ENCODE measurements around the gene CRTC3. TPM values are rescaled to one million over a fixed set of nuclear protein-coding genes. Genes with fewer than 3 reads are reported as not detected.
A peak's percentile ranks its signal among the peaks of the same experiment; 100 is the strongest.
"Not testable (repeated sequence)": the region's sequence is repeated elsewhere in the genome, so short reads cannot be mapped to it uniquely, and the experiment has no call there.

Gene CRTC3
- polyA plus RNA-seq, 4 donors: 3.8 to 25.4 (median 8.5) TPM

DNA sequence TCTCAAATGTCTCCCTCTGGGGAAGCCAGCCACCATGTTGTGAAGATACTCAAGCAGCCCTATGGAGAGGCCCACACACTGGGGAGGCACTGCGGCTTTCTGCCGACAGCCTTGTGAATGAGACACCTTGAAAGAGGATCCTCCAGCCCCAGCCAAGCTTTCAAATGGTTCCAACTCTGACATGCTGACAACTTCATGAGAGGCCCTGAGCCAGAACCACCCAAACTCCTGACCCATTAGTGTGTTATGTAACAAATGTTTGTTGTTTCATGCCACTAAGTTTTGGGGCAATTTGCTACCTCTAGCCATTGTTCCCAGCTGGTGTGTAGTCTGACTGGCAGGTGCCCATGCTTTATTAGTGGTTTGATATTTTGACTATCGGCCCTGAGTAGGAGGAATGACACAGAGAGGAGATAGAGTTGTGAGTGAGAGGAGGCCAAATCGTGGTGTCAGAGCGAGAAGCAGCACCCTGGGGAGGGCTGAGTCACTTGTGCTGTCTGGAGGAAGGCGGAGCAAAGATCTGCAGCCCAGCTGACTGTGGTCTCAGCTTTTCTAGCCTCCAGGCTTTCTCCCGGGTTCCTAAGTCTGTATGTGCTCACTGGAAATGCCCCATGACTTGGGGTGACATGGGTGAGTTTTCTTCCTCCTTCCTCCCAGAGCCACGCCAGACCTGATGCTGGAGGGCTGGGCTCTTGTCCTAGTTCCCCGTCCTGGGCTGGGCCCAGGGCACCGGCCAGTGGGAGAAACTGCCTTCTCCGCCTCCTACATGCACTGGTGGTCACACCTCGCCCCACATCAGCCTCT is 130.7 kb downstream of the CRTC3 start:
- peak in 1 of 2 donors; percentile 16 for DNase-seq
- Histone ChIP-seq H3K4me1 (ENCODE audit: control insufficient read depth in 3 of 3, insufficient read depth in 2 of 3, low read depth in 1 of 3, low read length in 2 of 3) (peaks cover 0 to 6% (median 4%) of the 10 kb centered on the region in 3 donors), H3K9me3 (ENCODE audit: control insufficient read depth in 2 of 2, insufficient read depth in 1 of 2, low read depth in 1 of 2, low read length in 1 of 2) (no peaks in the 10 kb centered on the region), H3K27ac (ENCODE audit: low read depth in 1 of 3, low read length in 2 of 3) (peak overlapping the region in 1 of 3 donors; percentile 47), H3K27me3 (ENCODE audit: control insufficient read depth in 3 of 3, insufficient read depth in 3 of 3, low read length in 3 of 3) (peaks cover 0 to 2% (median 0%) of the 10 kb centered on the region in 3 donors), H3K4me3 (ENCODE audit: low read depth in 1 of 3, low read length in 3 of 3) (peak overlapping the region in 1 of 3 donors; percentile 8), H3K36me3 (ENCODE audit: control insufficient read depth in 3 of 3, insufficient read depth in 2 of 3, low read depth in 1 of 3, low read length in 3 of 3) (no peaks in the 10 kb centered on the region)
- WGBS, 3 donors: 42 to 64% (median 56%) methylated on average over 12 of the region's 12 CpGs
- no peak for FAIRE-seq

DNA sequence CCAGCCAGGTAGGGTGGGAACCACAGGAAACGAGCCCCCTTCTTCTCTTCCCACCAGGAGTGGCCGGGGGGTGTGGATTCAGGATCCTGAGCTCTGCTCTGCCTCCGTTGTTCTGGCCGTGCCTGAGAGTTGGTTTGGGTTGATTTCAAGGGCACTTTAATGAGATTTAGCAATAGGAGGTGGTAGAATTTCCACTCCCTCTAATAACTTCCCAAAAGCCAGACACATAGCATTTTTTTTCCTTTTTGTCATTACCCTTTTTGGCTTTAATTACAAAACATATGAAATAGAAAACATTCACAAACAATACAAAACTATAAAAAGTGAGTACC is 131.2 kb downstream of the CRTC3 start:
- FAIRE-seq; DNase-seq; H3K4me1 ChIP-seq (ENCODE audit: control insufficient read depth in 3 of 3, insufficient read depth in 2 of 3, low read depth in 1 of 3, low read length in 2 of 3); H3K27me3 ChIP-seq (ENCODE audit: control insufficient read depth in 3 of 3, insufficient read depth in 3 of 3, low read length in 3 of 3); H3K36me3 ChIP-seq (ENCODE audit: control insufficient read depth in 3 of 3, insufficient read depth in 2 of 3, low read depth in 1 of 3, low read length in 3 of 3); H3K9me3 ChIP-seq (ENCODE audit: control insufficient read depth in 2 of 2, insufficient read depth in 1 of 2, low read depth in 1 of 2, low read length in 1 of 2): not testable (repeated sequence)
- WGBS, 3 donors: 56 to 77% (median 66%) methylated on average over 2 to 4 of the region's 4 CpGs
- peak overlapping the region in 1 of 3 donors; percentile 47 for H3K27ac ChIP-seq (ENCODE audit: low read depth in 1 of 3, low read length in 2 of 3)
- peak overlapping the region in 1 of 3 donors; percentile 8 for H3K4me3 ChIP-seq (ENCODE audit: low read depth in 1 of 3, low read length in 3 of 3)

DNA sequence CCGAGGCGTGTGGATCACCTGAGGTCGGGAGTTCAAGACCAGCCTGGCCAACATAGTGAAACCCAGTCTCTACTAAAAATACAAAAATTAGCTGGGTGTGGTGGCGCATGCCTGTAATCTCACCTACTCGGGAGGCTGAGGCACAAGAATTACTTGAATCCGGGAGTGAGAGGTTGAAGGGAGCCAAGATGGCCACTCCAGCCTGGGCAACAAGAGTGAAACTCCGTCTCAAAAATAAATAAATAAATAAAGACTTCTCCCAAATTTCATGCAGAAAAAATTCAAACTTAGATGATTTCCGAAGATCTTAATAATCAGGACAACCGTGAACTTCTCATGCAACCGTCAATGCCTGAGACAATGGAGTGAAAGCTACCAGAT is 134.3 kb downstream of the CRTC3 start:
- FAIRE-seq; H3K27me3 ChIP-seq (ENCODE audit: control insufficient read depth in 3 of 3, insufficient read depth in 3 of 3, low read length in 3 of 3); H3K9me3 ChIP-seq (ENCODE audit: control insufficient read depth in 2 of 2, insufficient read depth in 1 of 2, low read depth in 1 of 2, low read length in 1 of 2); H3K27ac ChIP-seq (ENCODE audit: low read depth in 1 of 3, low read length in 2 of 3); H3K36me3 ChIP-seq (ENCODE audit: control insufficient read depth in 3 of 3, insufficient read depth in 2 of 3, low read depth in 1 of 3, low read length in 3 of 3); H3K4me3 ChIP-seq (ENCODE audit: low read depth in 1 of 3, low read length in 3 of 3); DNase-seq: not testable (repeated sequence)
- 89 to 98% (median 96%) methylated on average over 10 of the region's 10 CpGs for WGBS, 3 donors
- peaks cover 0 to 15% (median 6%) of the 10 kb centered on the region in 3 donors for H3K4me1 ChIP-seq (ENCODE audit: control insufficient read depth in 3 of 3, insufficient read depth in 2 of 3, low read depth in 1 of 3, low read length in 2 of 3)

DNA sequence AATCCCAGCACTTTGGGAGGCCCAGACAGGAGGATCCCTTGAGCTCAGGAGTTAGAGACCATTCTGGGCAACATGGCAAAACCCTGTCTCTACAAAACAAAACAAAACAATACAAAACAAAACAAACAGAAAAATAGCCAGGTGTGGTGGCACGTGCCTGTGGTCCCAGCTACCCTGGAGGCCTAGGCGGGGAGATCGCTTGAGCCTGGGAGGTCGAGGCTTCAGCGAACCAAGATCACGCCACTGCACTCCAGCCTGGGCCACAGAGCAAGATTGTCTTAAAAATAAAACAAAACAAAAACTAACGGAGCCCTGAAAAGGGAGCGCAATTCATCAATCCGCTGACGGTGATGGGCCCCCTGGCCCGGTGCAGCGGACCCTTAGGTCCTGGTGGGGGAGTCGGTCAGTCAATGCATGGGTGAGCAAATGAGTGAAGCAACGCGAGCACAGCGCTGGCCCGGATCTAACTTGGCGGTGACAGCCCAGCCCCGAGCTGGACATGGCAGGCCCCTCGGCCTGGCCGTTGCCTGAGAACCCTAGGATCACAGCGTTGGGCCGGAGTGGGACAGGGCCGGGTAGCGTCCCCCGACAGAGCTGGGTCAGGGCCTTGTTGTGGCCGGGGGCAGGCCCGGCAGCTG is 135.0 kb downstream of the CRTC3 start:
- Histone ChIP-seq H3K4me3 (ENCODE audit: low read depth in 1 of 3, low read length in 3 of 3) (peak overlapping the region; percentile 72 to 88 (median 79)), H3K9me3 (ENCODE audit: control insufficient read depth in 2 of 2, insufficient read depth in 1 of 2, low read depth in 1 of 2, low read length in 1 of 2) (no peaks in the 10 kb centered on the region), H3K36me3 (ENCODE audit: control insufficient read depth in 3 of 3, insufficient read depth in 2 of 3, low read depth in 1 of 3, low read length in 3 of 3) (no peaks in the 10 kb centered on the region), H3K27ac (ENCODE audit: low read depth in 1 of 3, low read length in 2 of 3) (peak overlapping the region; percentile 76 to 93 (median 83)), H3K4me1 (ENCODE audit: control insufficient read depth in 3 of 3, insufficient read depth in 2 of 3, low read depth in 1 of 3, low read length in 2 of 3) (peaks cover 0 to 15% (median 6%) of the 10 kb centered on the region in 3 donors), H3K27me3 (ENCODE audit: control insufficient read depth in 3 of 3, insufficient read depth in 3 of 3, low read length in 3 of 3) (no peaks in the 10 kb centered on the region)
- DNase-seq: no peak
- 29 to 46% (median 43%) methylated on average over 21 to 28 of the region's 28 CpGs for WGBS, 3 donors
- no peak for FAIRE-seq

DNA sequence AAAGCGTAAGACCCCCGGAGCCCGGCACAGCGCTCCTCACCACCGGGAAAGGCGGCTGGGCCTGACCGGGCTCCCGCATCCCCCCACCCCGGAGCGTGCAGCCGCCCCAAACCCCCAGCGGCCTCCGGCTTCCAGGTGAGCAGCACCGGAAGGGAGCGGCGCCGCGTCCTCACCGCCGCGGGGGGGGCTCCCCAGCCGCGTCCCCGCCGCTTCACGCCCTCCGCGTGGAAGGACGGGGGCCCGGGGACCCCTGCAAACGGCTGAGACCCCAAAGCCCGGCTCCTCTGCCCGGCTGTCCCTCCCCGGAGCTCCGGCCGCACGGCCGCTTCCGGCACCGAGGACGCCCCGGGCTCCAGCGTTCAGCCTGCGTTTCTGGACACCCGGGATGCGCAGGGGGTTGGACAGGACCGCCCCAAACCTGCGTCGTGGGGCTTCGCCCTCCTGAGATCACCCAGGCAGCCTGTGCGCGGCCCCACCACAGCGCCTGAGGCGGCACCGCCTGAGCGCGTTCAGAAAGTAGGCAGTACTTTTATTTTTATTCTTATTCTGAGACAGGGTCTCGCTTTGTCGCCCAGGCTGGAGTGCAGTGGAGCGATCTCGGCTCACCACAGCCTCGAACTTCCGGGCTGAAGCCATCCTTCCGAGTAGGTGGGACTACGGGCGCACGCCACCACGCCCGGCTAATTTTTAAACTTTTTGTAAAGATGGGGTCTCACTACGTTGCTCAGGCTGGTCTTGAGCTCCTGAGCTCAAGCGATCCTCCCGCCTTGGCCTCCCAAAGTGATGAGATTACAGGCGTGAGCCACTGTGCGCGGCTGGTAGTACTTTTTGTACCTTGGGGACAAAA is 135.8 kb downstream of the CRTC3 start:
- WGBS, 3 donors: 2 to 3% (median 2%) methylated on average over 45 to 75 of the region's 75 CpGs
- no peaks in the 10 kb centered on the region for H3K36me3 ChIP-seq (ENCODE audit: control insufficient read depth in 3 of 3, insufficient read depth in 2 of 3, low read depth in 1 of 3, low read length in 3 of 3)
- peaks cover 0 to 15% (median 2%) of the 10 kb centered on the region in 3 donors for H3K4me1 ChIP-seq (ENCODE audit: control insufficient read depth in 3 of 3, insufficient read depth in 2 of 3, low read depth in 1 of 3, low read length in 2 of 3)
- peak overlapping the region; percentile 76 to 93 (median 83) for H3K27ac ChIP-seq (ENCODE audit: low read depth in 1 of 3, low read length in 2 of 3)
- peak; percentile 52 to 83 for DNase-seq
- peak overlapping the region; percentile 72 to 88 (median 79) for H3K4me3 ChIP-seq (ENCODE audit: low read depth in 1 of 3, low read length in 3 of 3)
- no peaks in the 10 kb centered on the region for H3K9me3 ChIP-seq (ENCODE audit: control insufficient read depth in 2 of 2, insufficient read depth in 1 of 2, low read depth in 1 of 2, low read length in 1 of 2)
- H3K27me3 ChIP-seq (ENCODE audit: control insufficient read depth in 3 of 3, insufficient read depth in 3 of 3, low read length in 3 of 3): no peaks in the 10 kb centered on the region
- FAIRE-seq: no peak

GRCh38 chr15:90666135-90666909 is 136.6 kb downstream of the CRTC3 start:
- DNase-seq: no peak
- 82 to 89% (median 86%) methylated on average over 14 of the region's 14 CpGs for WGBS, 3 donors
- Histone ChIP-seq H3K4me3 (ENCODE audit: low read depth in 1 of 3, low read length in 3 of 3) (peak overlapping the region; percentile 72 to 88 (median 79)), H3K4me1 (ENCODE audit: control insufficient read depth in 3 of 3, insufficient read depth in 2 of 3, low read depth in 1 of 3, low read length in 2 of 3) (peaks cover 0 to 15% (median 2%) of the 10 kb centered on the region in 3 donors), H3K9me3 (ENCODE audit: control insufficient read depth in 2 of 2, insufficient read depth in 1 of 2, low read depth in 1 of 2, low read length in 1 of 2) (no peaks in the 10 kb centered on the region), H3K27me3 (ENCODE audit: control insufficient read depth in 3 of 3, insufficient read depth in 3 of 3, low read length in 3 of 3) (no peaks in the 10 kb centered on the region), H3K36me3 (ENCODE audit: control insufficient read depth in 3 of 3, insufficient read depth in 2 of 3, low read depth in 1 of 3, low read length in 3 of 3) (no peaks in the 10 kb centered on the region), H3K27ac (ENCODE audit: low read depth in 1 of 3, low read length in 2 of 3) (peak overlapping the region in 1 of 3 donors; percentile 93)
- FAIRE-seq: no peak

- WGBS, 3 donors: 44 to 72% (median 56%) methylated on average over 8 of the region's 8 CpGs
- no peak for FAIRE-seq
- H3K9me3 ChIP-seq (ENCODE audit: control insufficient read depth in 2 of 2, insufficient read depth in 1 of 2, low read depth in 1 of 2, low read length in 1 of 2): no peaks in the 10 kb centered on the region
- H3K27me3 ChIP-seq (ENCODE audit: control insufficient read depth in 3 of 3, insufficient read depth in 3 of 3, low read length in 3 of 3): no peaks in the 10 kb centered on the region
- peak; percentile 68 to 75 for DNase-seq
- no peak overlapping the region for H3K4me3 ChIP-seq (ENCODE audit: low read depth in 1 of 3, low read length in 3 of 3)
- H3K27ac ChIP-seq (ENCODE audit: low read depth in 1 of 3, low read length in 2 of 3): no peak overlapping the region
- H3K4me1 ChIP-seq (ENCODE audit: control insufficient read depth in 3 of 3, insufficient read depth in 2 of 3, low read depth in 1 of 3, low read length in 2 of 3): peaks cover 0 to 15% (median 0%) of the 10 kb centered on the region in 3 donors
- no peaks in the 10 kb centered on the region for H3K36me3 ChIP-seq (ENCODE audit: control insufficient read depth in 3 of 3, insufficient read depth in 2 of 3, low read depth in 1 of 3, low read length in 3 of 3)
These were observed 137.5 kb downstream of the CRTC3 start for GRCh38 chr15:90667073-90667754.
